Adrenal gland (tissue), 5 donors: ENCODE measurements around the gene DBNDD1.

ENCODE experiments used
- POLR2A ChIP-seq, 2 donors: fragments of 450-650 bp; IDR thresholded peaks; one replicate each; pipeline ENCODE4 v1.6.1; 2017; ENCODE audit warnings: antibody characterized with exemption in 2 of 2, mild to moderate bottlenecking in 2 of 2, moderate library complexity in 1 of 2
- TF ChIP-seq, protein P1 (sequence below), 6 experiments: fragments of 450-650 bp in 4 of 6; fragments of 200-600 bp in 2 of 6; sonication (generic) in 1 of 6; IDR thresholded peaks; 1 replicate in 5 of 6; 2 replicates in 1 of 6; pipeline versions ENCODE4 v1.5.1 to v1.8.0; 2016 to 2021; ENCODE audit warnings: antibody characterized with exemption in 6 of 6, mild to moderate bottlenecking in 2 of 6, moderate library complexity in 1 of 6
- donor health status: DM: no; HTN: no; CAD: no.

GRCh38 chr16:89999831-90000574 is 19.3 kb downstream of the DBNDD1 start:
- TF ChIP-seq, protein P1, sequence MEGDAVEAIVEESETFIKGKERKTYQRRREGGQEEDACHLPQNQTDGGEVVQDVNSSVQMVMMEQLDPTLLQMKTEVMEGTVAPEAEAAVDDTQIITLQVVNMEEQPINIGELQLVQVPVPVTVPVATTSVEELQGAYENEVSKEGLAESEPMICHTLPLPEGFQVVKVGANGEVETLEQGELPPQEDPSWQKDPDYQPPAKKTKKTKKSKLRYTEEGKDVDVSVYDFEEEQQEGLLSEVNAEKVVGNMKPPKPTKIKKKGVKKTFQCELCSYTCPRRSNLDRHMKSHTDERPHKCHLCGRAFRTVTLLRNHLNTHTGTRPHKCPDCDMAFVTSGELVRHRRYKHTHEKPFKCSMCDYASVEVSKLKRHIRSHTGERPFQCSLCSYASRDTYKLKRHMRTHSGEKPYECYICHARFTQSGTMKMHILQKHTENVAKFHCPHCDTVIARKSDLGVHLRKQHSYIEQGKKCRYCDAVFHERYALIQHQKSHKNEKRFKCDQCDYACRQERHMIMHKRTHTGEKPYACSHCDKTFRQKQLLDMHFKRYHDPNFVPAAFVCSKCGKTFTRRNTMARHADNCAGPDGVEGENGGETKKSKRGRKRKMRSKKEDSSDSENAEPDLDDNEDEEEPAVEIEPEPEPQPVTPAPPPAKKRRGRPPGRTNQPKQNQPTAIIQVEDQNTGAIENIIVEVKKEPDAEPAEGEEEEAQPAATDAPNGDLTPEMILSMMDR (IDR thresholded peaks at IDR 0.05): no peak
- TF ChIP-seq POLR2A (IDR thresholded peaks at IDR 0.05): no peak
